HG02642 (cell line): Measurements from ENCODE around the gene SFXN5.

Source experiments
- ATAC-seq: cut with Tn5 transposase; IDR thresholded peaks from one replicate; pipeline ENCODE4 v1.9.1; 2021; ENCODE audit warnings: mild to moderate bottlenecking; ENCODE audit not compliant: unreplicated experiment, poor library complexity

Gene SFXN5

GRCh38 chr2:72947952-72948830, 123.3 kb downstream of the SFXN5 start:
- ATAC-seq = no peak

- no peak for ATAC-seq
These were observed 125.0 kb downstream of the SFXN5 start for GRCh38 chr2:72946466-72946865.

- ATAC-seq = no peak
These were observed 126.0 kb downstream of the SFXN5 start for GRCh38 chr2:72945450-72946019.

GRCh38 chr2:72944804-72945449, 126.6 kb downstream of the SFXN5 start:
- no peak for ATAC-seq

- no peak for ATAC-seq
These were observed 127.7 kb downstream of the SFXN5 start for GRCh38 chr2:72943540-72944395.

GRCh38 chr2:72942881-72943418, 128.6 kb downstream of the SFXN5 start:
- no peak for ATAC-seq

GRCh38 chr2:72942293-72942692, 129.2 kb downstream of the SFXN5 start:
- ATAC-seq = no peak

- no peak for ATAC-seq
These were observed 130.7 kb downstream of the SFXN5 start for GRCh38 chr2:72940786-72941185.

- ATAC-seq = no peak
These were observed 131.2 kb downstream of the SFXN5 start for GRCh38 chr2:72940361-72940760.

GRCh38 chr2:72938455-72938854, 133.1 kb downstream of the SFXN5 start:
- no peak for ATAC-seq

GRCh38 chr2:72937356-72937669, 134.2 kb downstream of the SFXN5 start:
- ATAC-seq = no peak

GRCh38 chr2:72936660-72937355, 134.7 kb downstream of the SFXN5 start:
- no peak for ATAC-seq

GRCh38 chr2:72935611-72935957, 135.9 kb downstream of the SFXN5 start:
- no peak for ATAC-seq

- peak; percentile 63 for ATAC-seq
These were observed 136.6 kb downstream of the SFXN5 start for GRCh38 chr2:72934683-72935610.

GRCh38 chr2:72933646-72934151, 137.8 kb downstream of the SFXN5 start:
- ATAC-seq = no peak

- no peak for ATAC-seq
These were observed 138.3 kb downstream of the SFXN5 start for GRCh38 chr2:72933207-72933606.

- ATAC-seq = no peak
These were observed 138.7 kb downstream of the SFXN5 start for GRCh38 chr2:72932805-72933204.

GRCh38 chr2:72932045-72932740, 139.3 kb downstream of the SFXN5 start:
- ATAC-seq = no peak
